Breast epithelium (tissue), 4 donors: ENCODE data around the gene MANBA. TPM values are rescaled to one million over a fixed set of nuclear protein-coding genes. Genes with fewer than 3 reads are reported as not detected.

Experiments used
- DNase-seq, 2 donors: peaks; one replicate each; pipeline ENCODE4 v3.0.0-alpha.2; 2019; ENCODE audit warnings: low spot score in 2 of 2
- H3K27ac ChIP-seq, 2 donors: fragments of 200-600 bp; sonication (generic) in 1 of 2; one replicate each; pipeline ENCODE4 v1.5.1; 2016 to 2019; ENCODE audit warnings: mild to moderate bottlenecking in 1 of 2
- H3K27me3 ChIP-seq, 2 donors: fragments of 200-600 bp; sonication (generic) in 1 of 2; one replicate each; pipeline versions ENCODE4 v1.5.1 to v1.6.0; 2017 to 2019; ENCODE audit warnings: control low read depth in 1 of 2, mild to moderate bottlenecking in 1 of 2
- H3K36me3 ChIP-seq: fragments of 200-600 bp; one replicate; pipeline ENCODE4 v1.5.1; 2019
- H3K4me1 ChIP-seq, 2 donors: fragments of 200-600 bp; sonication (generic); one replicate each; pipeline ENCODE4 v1.5.1; 2016 to 2019; ENCODE audit warnings: control low read depth in 1 of 2
- H3K4me3 ChIP-seq, 3 donors: fragments of 200-600 bp; sonication (generic); 1 replicate in 2 of 3; 2 replicates in 1 of 3; pipeline ENCODE4 v1.5.1; 2016 to 2019; ENCODE audit warnings: mild to moderate bottlenecking in 3 of 3, moderate library complexity in 2 of 3
- H3K9me3 ChIP-seq, 2 donors: fragments of 200-600 bp; sonication (generic) in 1 of 2; one replicate each; pipeline ENCODE4 v1.5.1; 2016 to 2019; ENCODE audit warnings: control low read depth in 1 of 2
- CTCF ChIP-seq, 3 donors: fragments of 450-650 bp; IDR thresholded peaks; one replicate each; pipeline ENCODE4 v1.5.1; 2016 to 2017; ENCODE audit warnings: antibody characterized with exemption in 3 of 3, mild to moderate bottlenecking in 3 of 3, moderate library complexity in 3 of 3
- POLR2A ChIP-seq: fragments of 450-650 bp; IDR thresholded peaks from one replicate; pipeline ENCODE4 v1.6.1; 2016; ENCODE audit warnings: antibody characterized with exemption, mild to moderate bottlenecking, moderate library complexity
- POLR2AphosphoS5 ChIP-seq, 3 donors: sonication (generic); formaldehyde crosslinking; IDR thresholded peaks; one replicate each; pipeline ENCODE4 v1.6.1; 2017; ENCODE audit warnings: antibody characterized with exemption in 3 of 3
- intact Hi-C: fragments of 100-400 bp; cut with DNase I; formaldehyde crosslinking; loops from one replicate; pipeline ENCODE4 v1.15.1; 2023; ENCODE audit warnings: low total_unique reads
- total RNA-seq, 3 donors: library from RNA; depleted of rRNA; stranded (reverse); fragments of >200 nt; gene quantifications; one replicate each; pipeline ENCODE4 v1.1.0, GENCODE V29; 2016

MANBA gene
- total RNA-seq, 3 donors from 2014 or later, result 47.8 to 56.2 (median 49.8) TPM

- peaks cover 0 to under 1% of the 10 kb centered on the region in 2 donors for H3K9me3 ChIP-seq
- TF ChIP-seq POLR2A, result no peak
- no peak for TF ChIP-seq POLR2AphosphoS5 (IDR thresholded peaks at IDR 0.05)
- no peak for TF ChIP-seq CTCF (IDR thresholded peaks at IDR 0.05)
- H3K27me3 ChIP-seq, result no peaks in the 10 kb centered on the region
- H3K4me3 ChIP-seq, result no peak overlapping the region
- H3K4me1 ChIP-seq, result no peaks in the 10 kb centered on the region
- intact Hi-C loops, result no loop called here
- H3K36me3 ChIP-seq, result peaks cover 3% of the 10 kb centered on the region
- DNase-seq, result no peak
- no peak overlapping the region for H3K27ac ChIP-seq
Measured at GRCh38 chr4:102596532-102596931, 164.2 kb downstream of the MANBA start.

- no peak overlapping the region for H3K27ac ChIP-seq
- H3K27me3 ChIP-seq, result no peaks in the 10 kb centered on the region
- peaks cover 3% of the 10 kb centered on the region for H3K36me3 ChIP-seq
- DNase-seq, result no peak
- H3K4me3 ChIP-seq, result no peak overlapping the region
- TF ChIP-seq CTCF (IDR thresholded peaks at IDR 0.05) (no peak), POLR2AphosphoS5 (IDR thresholded peaks at IDR 0.05) (no peak), POLR2A (no peak)
- intact Hi-C loops, result no loop called here
- H3K9me3 ChIP-seq, result peaks cover 4% of the 10 kb centered on the region in 2 donors
- no peaks in the 10 kb centered on the region for H3K4me1 ChIP-seq
Measured at GRCh38 chr4:102594000-102594399, 166.8 kb downstream of the MANBA start.

- no peak for DNase-seq
- intact Hi-C loops, result no loop called here
- no peaks in the 10 kb centered on the region for H3K4me1 ChIP-seq
- no peak overlapping the region for H3K4me3 ChIP-seq
- H3K27me3 ChIP-seq, result no peaks in the 10 kb centered on the region
- H3K27ac ChIP-seq, result no peak overlapping the region
- peaks cover 4% of the 10 kb centered on the region in 2 donors for H3K9me3 ChIP-seq
- TF ChIP-seq POLR2AphosphoS5 (IDR thresholded peaks at IDR 0.05) (no peak), POLR2A (no peak), CTCF (IDR thresholded peaks at IDR 0.05) (no peak)
- H3K36me3 ChIP-seq, result peaks cover 3% of the 10 kb centered on the region
Measured at GRCh38 chr4:102593147-102593546, 167.6 kb downstream of the MANBA start.

GRCh38 chr4:102592256-102592655 is 168.5 kb downstream of the MANBA start:
- H3K27ac ChIP-seq, result no peak overlapping the region
- intact Hi-C loops, result no loop called here
- H3K4me3 ChIP-seq, result no peak overlapping the region
- DNase-seq, result no peak
- H3K9me3 ChIP-seq, result peaks cover 4% of the 10 kb centered on the region in 2 donors
- H3K36me3 ChIP-seq, result peaks cover 3% of the 10 kb centered on the region
- H3K27me3 ChIP-seq, result no peaks in the 10 kb centered on the region
- no peaks in the 10 kb centered on the region for H3K4me1 ChIP-seq
- no peak for TF ChIP-seq POLR2A
- TF ChIP-seq POLR2AphosphoS5 (IDR thresholded peaks at IDR 0.05), result no peak
- no peak for TF ChIP-seq CTCF (IDR thresholded peaks at IDR 0.05)

- TF ChIP-seq POLR2AphosphoS5 (IDR thresholded peaks at IDR 0.05) (no peak), CTCF (IDR thresholded peaks at IDR 0.05) (no peak), POLR2A (no peak)
- no peaks in the 10 kb centered on the region for H3K27me3 ChIP-seq
Measured at GRCh38 chr4:102589743-102590142, 171.0 kb downstream of the MANBA start.

More at GRCh38 chr4:102589743-102590142, 171.0 kb downstream of the MANBA start:
- no peaks in the 10 kb centered on the region for H3K36me3 ChIP-seq
- no peak for DNase-seq
- H3K27ac ChIP-seq, result no peak overlapping the region
- peaks cover 4% of the 10 kb centered on the region in 2 donors for H3K9me3 ChIP-seq
- no peaks in the 10 kb centered on the region for H3K4me1 ChIP-seq
- H3K4me3 ChIP-seq, result no peak overlapping the region
- intact Hi-C loops, result loop anchor here (1.0 kb wide), 1 partner anchor 25 kb away; no protein-coding TSS in a partner anchor
